MCF 10A (cell line): ENCODE data around the gene PPP1R37. TPM values are rescaled to one million over a fixed set of nuclear protein-coding genes. Genes with fewer than 3 reads are reported as not detected.

Source experiments
- BruUV-seq: library from RNA; stranded (reverse); fragments of 400-500 nt; replicated peaks from 2 replicates; lab custom pipeline; 2021; lab: Mats Ljungman, UMichigan
- CTCF ChIA-PET: fragments of 300-600 bp; sonication (Branson Sonifier 250); formaldehyde crosslinking; extraction: SDS; loops from one replicate; lab custom pipeline; 2021; ENCODE audit warnings: antibody characterized with exemption, inconsistent platforms; lab: Yijun Ruan, JAX
- POLR2A ChIA-PET: fragments of 300-600, 350-650 bp; sonication (Branson Sonifier 250); formaldehyde crosslinking; extraction: SDS; loops from one replicate; lab custom pipeline; 2020; ENCODE audit warnings: antibody characterized with exemption, inconsistent platforms; lab: Yijun Ruan, JAX
- DNase-seq: peaks from one replicate; pipeline ENCODE4 v3.0.0-alpha.2; 2018; ENCODE audit not compliant: unreplicated experiment
- H3K27ac Mint-ChIP-seq: one replicate; pipeline ENCODE4 v1.8.0; 2022; ENCODE audit warnings: mild to moderate bottlenecking, low read depth, mixed read lengths; ENCODE audit not compliant: unreplicated experiment
- H3K27me3 Mint-ChIP-seq: one replicate; pipeline ENCODE4 v1.8.0; 2022; ENCODE audit warnings: mixed read lengths; ENCODE audit not compliant: insufficient read depth, unreplicated experiment
- H3K36me3 Mint-ChIP-seq: one replicate; pipeline ENCODE4 v1.8.0; 2022; ENCODE audit warnings: mild to moderate bottlenecking, moderate library complexity, mixed read lengths; ENCODE audit not compliant: insufficient read depth, unreplicated experiment
- H3K4me1 Mint-ChIP-seq: one replicate; pipeline ENCODE4 v1.8.0; 2022; ENCODE audit warnings: mixed read lengths; ENCODE audit not compliant: insufficient read depth, unreplicated experiment
- H3K4me3 Mint-ChIP-seq: one replicate; pipeline ENCODE4 v1.8.0; 2022; ENCODE audit warnings: mild to moderate bottlenecking, moderate library complexity, mixed read lengths; ENCODE audit not compliant: unreplicated experiment
- H3K9me3 Mint-ChIP-seq: one replicate; pipeline ENCODE4 v1.8.0; 2022; ENCODE audit warnings: mixed read lengths; ENCODE audit not compliant: unreplicated experiment
- CTCF ChIP-seq: fragments of 200-600 bp; IDR thresholded peaks from one replicate; pipeline ENCODE4 v1.8.0; 2022; ENCODE audit warnings: antibody characterized with exemption, mild to moderate bottlenecking; ENCODE audit not compliant: unreplicated experiment
- intact Hi-C: fragments of 100-400 bp; cut with micrococcal nuclease; formaldehyde crosslinking; loops from 2 replicates; pipeline ENCODE4 v1.14.1; 2022
- total RNA-seq: library from RNA; stranded (reverse); gene quantifications from 2 replicates; pipeline ENCODE4 v1.2.3, GENCODE V29; 2022

PPP1R37 gene
- total RNA-seq, 1 experiment from 2014 or later, result 22.0 TPM

GRCh38 chr19:45094137-45094536 is 1.2 kb downstream of the PPP1R37 start:
- TF ChIP-seq CTCF, result no peak
- peak overlapping the region; percentile 98 for H3K27ac Mint-ChIP-seq

GRCh38 chr19:45094707-45095106 is 1.7 kb downstream of the PPP1R37 start:
- CTCF ChIA-PET, result no interaction called here
- BruUV-seq, result no TSS peak
- Mint-ChIP-seq H3K4me3 (peak overlapping the region; percentile 87), H3K9me3 (no peaks in the 10 kb centered on the region), H3K36me3 (peaks cover 19% of the 10 kb centered on the region), H3K4me1 (peaks cover 62% of the 10 kb centered on the region), H3K27ac (peak overlapping the region; percentile 98), H3K27me3 (no peaks in the 10 kb centered on the region)
- POLR2A ChIA-PET, result interaction anchor here (0.6 to 1.3 kb wide), 2 partner anchors 9 to 31 kb away, joined by 3 read pairs; no protein-coding TSS in a partner anchor
- TF ChIP-seq CTCF, result no peak
- intact Hi-C loops, result loop anchor here (5.0 to 10.0 kb wide), 3 partner anchors 83 to 240 kb away; partner anchors contain the start of genes BLOC1S3, EXOC3L2 and TRAPPC6A
- DNase-seq, result no peak

More at GRCh38 chr19:45094137-45094536, 1.2 kb downstream of the PPP1R37 start:
- ChIA-PET CTCF (no interaction called here), POLR2A (interaction anchor here (1.3 to 2.2 kb wide), 2 partner anchors 9 to 70 kb away, joined by 3 to 5 read pairs; no protein-coding TSS in a partner anchor)
- intact Hi-C loops, result loop anchor here (5.0 to 10.0 kb wide), 3 partner anchors 83 to 241 kb away; partner anchors contain the start of genes BLOC1S3, EXOC3L2 and TRAPPC6A
- DNase-seq, result no peak
- BruUV-seq, result no TSS peak
- Mint-ChIP-seq H3K4me3 (peak overlapping the region; percentile 87), H3K36me3 (peaks cover 25% of the 10 kb centered on the region), H3K9me3 (no peaks in the 10 kb centered on the region), H3K4me1 (peaks cover 57% of the 10 kb centered on the region), H3K27me3 (no peaks in the 10 kb centered on the region)

GRCh38 chr19:45095496-45096413 is 2.8 kb downstream of the PPP1R37 start:
- Mint-ChIP-seq H3K4me3 (no peak overlapping the region), H3K36me3 (peaks cover 19% of the 10 kb centered on the region), H3K4me1 (peaks cover 63% of the 10 kb centered on the region), H3K27me3 (no peaks in the 10 kb centered on the region), H3K27ac (peak overlapping the region; percentile 57), H3K9me3 (no peaks in the 10 kb centered on the region)
- intact Hi-C loops, result loop anchor here (10.0 kb wide), 2 partner anchors 149 to 239 kb away; partner anchors contain the start of gene EXOC3L2
- POLR2A ChIA-PET, result interaction anchor here (1.3 kb wide), 1 partner anchor 8 kb away, joined by 3 read pairs; no protein-coding TSS in a partner anchor
- BruUV-seq, result no TSS peak
- TF ChIP-seq CTCF, result no peak
- DNase-seq, result no peak
- CTCF ChIA-PET, result interaction anchor here (0.6 kb wide), 1 partner anchor 45 kb away, joined by 3 read pairs; no protein-coding TSS in a partner anchor

- no peak for DNase-seq
- H3K4me3 Mint-ChIP-seq, result peak overlapping the region; percentile 11
- CTCF ChIA-PET, result no interaction called here
- no TSS peak for BruUV-seq
- H3K9me3 Mint-ChIP-seq, result no peaks in the 10 kb centered on the region
- POLR2A ChIA-PET, result no interaction called here
- H3K4me1 Mint-ChIP-seq, result peaks cover 58% of the 10 kb centered on the region
- peak overlapping the region; percentile 57 for H3K27ac Mint-ChIP-seq
- intact Hi-C loops, result loop anchor here (10.0 kb wide), 2 partner anchors 148 to 238 kb away; partner anchors contain the start of gene EXOC3L2
- peaks cover 12% of the 10 kb centered on the region for H3K36me3 Mint-ChIP-seq
- H3K27me3 Mint-ChIP-seq, result no peaks in the 10 kb centered on the region
- no peak for TF ChIP-seq CTCF
Observed at GRCh38 chr19:45096700-45097099, 3.7 kb downstream of the PPP1R37 start.
